CD8-positive, alpha-beta memory T cell (primary cell): Measurements from ENCODE around the gene KAZN. TPM values are rescaled to one million over a fixed set of nuclear protein-coding genes. Genes with fewer than 3 reads are reported as not detected.

Experiments
- CTCF ChIA-PET: fragments of 350-600 bp; sonication (Branson Sonifier 250); formaldehyde crosslinking; loops from one replicate; lab custom pipeline; 2021; ENCODE audit warnings: antibody characterized with exemption; lab: Charles Lee
- POLR2A ChIA-PET: fragments of 350-600 bp; sonication (Branson Sonifier 250); formaldehyde crosslinking; loops from one replicate; lab custom pipeline; 2021; ENCODE audit warnings: antibody characterized with exemption; lab: Charles Lee
- DNase-seq, 5 donors: peaks; one replicate each; pipeline versions ENCODE4 v3.0.0 to v3.0.0-alpha.2; 2020 to 2022; ENCODE audit warnings: mixed read lengths in 1 of 5
- H3K27ac ChIP-seq: one replicate; pipeline ENCODE4 v1.7.0; 2013; ENCODE audit warnings: low read depth, mild to moderate bottlenecking, low read length, moderate library complexity
- H3K27me3 ChIP-seq: 2 replicates; pipeline ENCODE4 v1.7.0; 2013; ENCODE audit warnings: low read length, mild to moderate bottlenecking; ENCODE audit not compliant: insufficient read depth, poor library complexity, severe bottlenecking
- H3K36me3 ChIP-seq: 2 replicates; pipeline ENCODE4 v1.7.0; 2013; ENCODE audit warnings: mild to moderate bottlenecking, low read length, moderate library complexity; ENCODE audit not compliant: insufficient read depth
- H3K4me1 ChIP-seq: 2 replicates; pipeline ENCODE4 v1.7.0; 2013; ENCODE audit warnings: mild to moderate bottlenecking, low read length, moderate library complexity; ENCODE audit not compliant: insufficient read depth
- H3K4me3 ChIP-seq: 2 replicates; pipeline ENCODE4 v1.7.0; 2013; ENCODE audit warnings: mild to moderate bottlenecking, low read length
- H3K9me3 ChIP-seq: 2 replicates; pipeline ENCODE4 v1.7.0; 2013; ENCODE audit warnings: mild to moderate bottlenecking, low read length
- H3K27ac Mint-ChIP-seq, 8 donors: one replicate each; pipeline ENCODE4 v1.8.0; 2020 to 2021; ENCODE audit warnings: mixed read lengths in 8 of 8, mild to moderate bottlenecking in 6 of 8, inconsistent platforms in 3 of 8, moderate library complexity in 3 of 8
- H3K27me3 Mint-ChIP-seq, 2 donors: one replicate each; pipeline ENCODE4 v1.8.0; 2020 to 2021; ENCODE audit warnings: mixed read lengths in 2 of 2, mild to moderate bottlenecking in 1 of 2, moderate library complexity in 1 of 2
- H3K36me3 Mint-ChIP-seq, 3 donors: one replicate each; pipeline ENCODE4 v1.8.0; 2020 to 2021; ENCODE audit warnings: mixed read lengths in 3 of 3, inconsistent platforms in 1 of 3, mild to moderate bottlenecking in 1 of 3
- H3K4me1 Mint-ChIP-seq, 3 donors: one replicate each; pipeline ENCODE4 v1.8.0; 2020 to 2021; ENCODE audit warnings: mixed read lengths in 3 of 3, inconsistent platforms in 1 of 3, mild to moderate bottlenecking in 1 of 3
- H3K4me3 Mint-ChIP-seq, 7 donors: one replicate each; pipeline ENCODE4 v1.8.0; 2020 to 2021; ENCODE audit warnings: mixed read lengths in 7 of 7, mild to moderate bottlenecking in 6 of 7, moderate library complexity in 4 of 7, inconsistent platforms in 2 of 7
- H3K9me3 Mint-ChIP-seq, 5 donors: one replicate each; pipeline ENCODE4 v1.8.0; 2020 to 2022; ENCODE audit warnings: mixed read lengths in 5 of 5, mild to moderate bottlenecking in 3 of 5, moderate library complexity in 2 of 5, inconsistent platforms in 1 of 5
- polyA plus RNA-seq: library from polyadenylated mRNA; unstranded; fragments of 300-500 nt; fragmentation: Illumina TruSeq; gene quantifications from one replicate; pipeline ENCODE4 v1.2.3, GENCODE V29; 2021
- total RNA-seq, 2 experiments: library from RNA; stranded (reverse); gene quantifications; one replicate each; pipeline ENCODE4 v1.2.3, GENCODE V29; 2021

KAZN gene
- total and polyA plus RNA-seq, 3 experiments from 2014 or later: 0.15 to 0.35 (median 0.18) TPM

- Histone ChIP-seq H3K27ac (no peak overlapping the region), H3K36me3 (no peaks in the 10 kb centered on the region), H3K4me3 (no peak overlapping the region), H3K27me3 (no peaks in the 10 kb centered on the region), H3K4me1 (peaks cover 22% of the 10 kb centered on the region), H3K9me3 (no peaks in the 10 kb centered on the region)
- CTCF ChIA-PET: no interaction called here
- no peak for DNase-seq
- POLR2A ChIA-PET: no interaction called here
- H3K36me3 Mint-ChIP-seq: no peaks in the 10 kb centered on the region
- H3K9me3 Mint-ChIP-seq: peaks cover 0 to under 1% (median 0%) of the 10 kb centered on the region in 5 donors
- H3K4me3 Mint-ChIP-seq: peak overlapping the region in 1 of 7 donors; percentile 24
- H3K27ac Mint-ChIP-seq: peak overlapping the region in 1 of 8 donors; percentile 84
- peaks cover 8 to 14% (median 13%) of the 10 kb centered on the region in 3 donors for H3K4me1 Mint-ChIP-seq
- H3K27me3 Mint-ChIP-seq: peaks cover 10 to 12% of the 10 kb centered on the region in 2 donors
Observed at GRCh38 chr1:14968251-14968851, 369.9 kb downstream of the KAZN start.

GRCh38 chr1:14969006-14969405, 370.5 kb downstream of the KAZN start:
- ChIA-PET CTCF (no interaction called here), POLR2A (no interaction called here)
- H3K27ac ChIP-seq: no peak overlapping the region
- no peaks in the 10 kb centered on the region for H3K27me3 ChIP-seq
- Mint-ChIP-seq H3K4me1 (peaks cover 8 to 14% (median 13%) of the 10 kb centered on the region in 3 donors), H3K9me3 (peaks cover 0 to 3% (median 0%) of the 10 kb centered on the region in 5 donors), H3K36me3 (no peaks in the 10 kb centered on the region), H3K27me3 (peaks cover 7 to 16% of the 10 kb centered on the region in 2 donors), H3K27ac (peak overlapping the region in 4 of 8 donors; percentile 4 to 66 (median 37)), H3K4me3 (peak overlapping the region in 3 of 7 donors; percentile 20 to 51 (median 41))
- no peak overlapping the region for H3K4me3 ChIP-seq
- no peaks in the 10 kb centered on the region for H3K9me3 ChIP-seq
- H3K36me3 ChIP-seq: no peaks in the 10 kb centered on the region
- peaks cover 22% of the 10 kb centered on the region for H3K4me1 ChIP-seq
- DNase-seq: peak in 2 of 5 donors; percentile 27 to 37

GRCh38 chr1:14970115-14970798, 371.8 kb downstream of the KAZN start:
- peak overlapping the region in 1 of 8 donors; percentile 55 for H3K27ac Mint-ChIP-seq
- no peaks in the 10 kb centered on the region for H3K36me3 Mint-ChIP-seq
- H3K27me3 Mint-ChIP-seq: peaks cover 7 to 16% of the 10 kb centered on the region in 2 donors
- no peaks in the 10 kb centered on the region for H3K27me3 ChIP-seq
- H3K4me1 Mint-ChIP-seq: peaks cover 8 to 14% (median 13%) of the 10 kb centered on the region in 3 donors
- ChIA-PET CTCF (no interaction called here), POLR2A (no interaction called here)
- no peaks in the 10 kb centered on the region for H3K36me3 ChIP-seq
- peaks cover 22% of the 10 kb centered on the region for H3K4me1 ChIP-seq
- DNase-seq: no peak
- H3K4me3 Mint-ChIP-seq: no peak overlapping the region
- peaks cover 0 to 4% (median 0%) of the 10 kb centered on the region in 5 donors for H3K9me3 Mint-ChIP-seq
- no peak overlapping the region for H3K27ac ChIP-seq
- no peak overlapping the region for H3K4me3 ChIP-seq
- H3K9me3 ChIP-seq: no peaks in the 10 kb centered on the region

- Histone ChIP-seq H3K9me3 (no peaks in the 10 kb centered on the region), H3K27me3 (no peaks in the 10 kb centered on the region), H3K4me1 (peaks cover 22% of the 10 kb centered on the region), H3K36me3 (no peaks in the 10 kb centered on the region), H3K27ac (no peak overlapping the region), H3K4me3 (no peak overlapping the region)
- ChIA-PET CTCF (no interaction called here), POLR2A (no interaction called here)
- Mint-ChIP-seq H3K4me3 (no peak overlapping the region), H3K9me3 (peaks cover 0 to 4% (median 0%) of the 10 kb centered on the region in 5 donors), H3K36me3 (no peaks in the 10 kb centered on the region), H3K27me3 (peaks cover 7 to 16% of the 10 kb centered on the region in 2 donors), H3K4me1 (peaks cover 8 to 14% (median 13%) of the 10 kb centered on the region in 3 donors), H3K27ac (no peak overlapping the region)
- DNase-seq: no peak
Observed at GRCh38 chr1:14970799-14971141, 372.3 kb downstream of the KAZN start.

DNA sequence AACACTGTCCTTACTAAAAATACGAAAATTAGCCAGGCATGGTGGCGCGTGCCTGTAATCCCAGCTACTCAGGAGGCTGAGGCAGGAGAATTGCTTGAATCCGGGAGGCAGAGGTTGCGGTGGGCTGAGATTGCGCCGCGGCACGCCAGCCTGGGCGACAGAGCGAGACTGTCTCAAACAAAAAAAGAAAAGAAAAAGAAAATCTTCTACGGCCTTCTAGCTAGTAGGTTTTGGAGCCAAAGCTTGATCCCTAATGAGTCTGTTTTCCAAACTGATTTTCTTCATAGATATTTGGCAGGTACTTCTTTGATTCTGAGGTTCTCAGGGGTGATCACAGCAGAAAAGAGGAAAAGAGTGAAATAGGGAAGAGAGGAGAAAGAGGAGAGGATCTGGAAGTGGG, 372.7 kb downstream of the KAZN start:
- H3K4me3 Mint-ChIP-seq: no peak overlapping the region
- H3K27me3 Mint-ChIP-seq: peaks cover 7 to 16% of the 10 kb centered on the region in 2 donors
- no peak for DNase-seq
- ChIA-PET CTCF (no interaction called here), POLR2A (no interaction called here)
- H3K36me3 Mint-ChIP-seq: no peaks in the 10 kb centered on the region
- Histone ChIP-seq H3K4me3 (no peak overlapping the region), H3K9me3 (no peaks in the 10 kb centered on the region), H3K27ac (no peak overlapping the region), H3K27me3 (no peaks in the 10 kb centered on the region), H3K36me3 (no peaks in the 10 kb centered on the region), H3K4me1 (peaks cover 22% of the 10 kb centered on the region)
- no peak overlapping the region for H3K27ac Mint-ChIP-seq
- H3K9me3 Mint-ChIP-seq: peaks cover 0 to 4% (median 0%) of the 10 kb centered on the region in 5 donors
- peaks cover 8 to 14% (median 13%) of the 10 kb centered on the region in 3 donors for H3K4me1 Mint-ChIP-seq

- no peak overlapping the region for H3K27ac Mint-ChIP-seq
- H3K9me3 Mint-ChIP-seq: peaks cover 0 to 4% (median 0%) of the 10 kb centered on the region in 5 donors
- peaks cover 7 to 15% of the 10 kb centered on the region in 2 donors for H3K27me3 Mint-ChIP-seq
- no peak overlapping the region for H3K27ac ChIP-seq
- no peak overlapping the region for H3K4me3 ChIP-seq
- H3K27me3 ChIP-seq: no peaks in the 10 kb centered on the region
- ChIA-PET POLR2A (no interaction called here), CTCF (interaction anchor here (1.0 kb wide), 1 partner anchor 9 kb away, joined by 3 read pairs; no protein-coding TSS in a partner anchor)
- H3K4me1 Mint-ChIP-seq: peaks cover 8 to 14% (median 13%) of the 10 kb centered on the region in 3 donors
- H3K36me3 ChIP-seq: no peaks in the 10 kb centered on the region
- H3K9me3 ChIP-seq: no peaks in the 10 kb centered on the region
- peaks cover 22% of the 10 kb centered on the region for H3K4me1 ChIP-seq
- H3K4me3 Mint-ChIP-seq: no peak overlapping the region
- DNase-seq: no peak
- H3K36me3 Mint-ChIP-seq: no peaks in the 10 kb centered on the region
Observed at GRCh38 chr1:14972107-14972506, 373.6 kb downstream of the KAZN start.

DNA sequence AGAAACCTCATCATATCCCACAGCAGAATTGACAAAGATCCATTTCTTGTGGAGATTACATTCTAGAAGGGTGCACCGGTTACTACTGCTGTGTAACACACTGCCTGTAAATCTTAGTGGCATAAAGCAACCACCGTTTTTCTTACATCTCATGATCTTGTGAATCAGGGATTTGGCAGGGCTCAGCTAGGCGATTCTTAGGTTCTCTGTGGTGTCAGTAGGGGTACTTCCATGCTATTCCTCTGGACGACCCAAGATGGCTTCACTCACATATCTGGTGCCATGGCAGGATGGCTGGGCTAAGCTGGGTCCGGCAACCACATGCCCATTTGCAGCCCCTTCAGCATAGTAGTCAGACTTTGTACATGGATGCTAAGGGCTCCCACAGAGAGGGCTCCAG, 375.3 kb downstream of the KAZN start:
- ChIA-PET POLR2A (no interaction called here), CTCF (no interaction called here)
- H3K4me1 ChIP-seq: peaks cover 15% of the 10 kb centered on the region
- H3K4me3 ChIP-seq: no peak overlapping the region
- Mint-ChIP-seq H3K4me1 (peaks cover 7 to 10% (median 7%) of the 10 kb centered on the region in 3 donors), H3K36me3 (no peaks in the 10 kb centered on the region), H3K27me3 (peaks cover 5 to 17% of the 10 kb centered on the region in 2 donors), H3K27ac (no peak overlapping the region), H3K9me3 (peaks cover 0 to 4% (median 0%) of the 10 kb centered on the region in 5 donors), H3K4me3 (no peak overlapping the region)
- H3K36me3 ChIP-seq: no peaks in the 10 kb centered on the region
- no peak overlapping the region for H3K27ac ChIP-seq
- no peak for DNase-seq
- no peaks in the 10 kb centered on the region for H3K27me3 ChIP-seq
- no peaks in the 10 kb centered on the region for H3K9me3 ChIP-seq

DNA sequence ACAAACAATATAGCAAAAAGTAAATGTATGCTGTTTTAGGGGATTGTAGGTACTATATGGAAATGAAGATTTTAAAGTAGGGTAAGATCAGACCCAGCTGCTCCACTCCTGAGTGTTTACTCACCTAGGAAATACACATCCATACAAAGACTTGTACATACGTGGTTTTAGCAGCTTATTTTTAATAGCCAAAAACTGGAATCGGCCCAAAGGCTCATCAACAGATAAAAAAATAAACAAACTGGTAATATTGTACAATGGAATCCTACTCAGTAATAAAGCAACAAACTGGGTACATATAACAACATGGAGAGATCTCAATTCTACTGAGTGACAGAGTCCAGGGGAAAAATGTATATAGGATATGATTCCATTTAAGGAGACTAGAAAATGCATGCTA, 375.9 kb downstream of the KAZN start:
- no peaks in the 10 kb centered on the region for H3K9me3 ChIP-seq
- no peak overlapping the region for H3K4me3 ChIP-seq
- Mint-ChIP-seq H3K4me1 (peaks cover under 1 to 4% (median 1%) of the 10 kb centered on the region in 3 donors), H3K27ac (no peak overlapping the region), H3K36me3 (no peaks in the 10 kb centered on the region), H3K4me3 (no peak overlapping the region), H3K27me3 (peaks cover 5 to 17% of the 10 kb centered on the region in 2 donors), H3K9me3 (peaks cover 0 to 4% (median 0%) of the 10 kb centered on the region in 5 donors)
- H3K27me3 ChIP-seq: no peaks in the 10 kb centered on the region
- no peak overlapping the region for H3K27ac ChIP-seq
- peaks cover 10% of the 10 kb centered on the region for H3K4me1 ChIP-seq
- H3K36me3 ChIP-seq: no peaks in the 10 kb centered on the region
- POLR2A ChIA-PET: no interaction called here
- CTCF ChIA-PET: interaction anchor here (0.9 kb wide), 1 partner anchor 14 kb away, joined by 3 read pairs; no protein-coding TSS in a partner anchor
- no peak for DNase-seq
